ENCODE results near the gene OR4F6.
"Not testable (repeated sequence)": the region's sequence is repeated elsewhere in the genome, so short reads cannot be mapped to it uniquely, and the experiment has no call there.

The OR4F6 gene, protein sequence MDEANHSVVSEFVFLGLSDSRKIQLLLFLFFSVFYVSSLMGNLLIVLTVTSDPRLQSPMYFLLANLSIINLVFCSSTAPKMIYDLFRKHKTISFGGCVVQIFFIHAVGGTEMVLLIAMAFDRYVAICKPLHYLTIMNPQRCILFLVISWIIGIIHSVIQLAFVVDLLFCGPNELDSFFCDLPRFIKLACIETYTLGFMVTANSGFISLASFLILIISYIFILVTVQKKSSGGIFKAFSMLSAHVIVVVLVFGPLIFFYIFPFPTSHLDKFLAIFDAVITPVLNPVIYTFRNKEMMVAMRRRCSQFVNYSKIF

DNA sequence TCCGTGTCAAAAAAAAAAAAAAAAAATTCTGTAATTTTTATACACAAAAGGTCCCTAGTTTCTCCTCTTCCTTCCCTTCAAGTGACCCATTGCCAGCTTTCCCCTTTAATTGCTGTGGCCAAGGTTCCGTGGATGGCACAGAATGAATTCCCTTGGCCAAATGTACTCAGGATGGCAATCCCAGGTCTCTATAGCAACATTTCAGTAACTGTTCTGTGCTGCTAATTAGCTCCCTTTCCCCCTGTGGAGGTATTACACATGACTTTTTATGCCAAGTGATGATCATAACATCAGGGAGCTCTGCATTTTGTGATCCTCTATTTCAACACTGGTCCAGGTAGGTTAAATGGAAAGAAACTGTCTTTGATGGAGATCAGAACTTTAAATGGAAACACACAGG is at the start of gene OR4F6:
Gene OR4F6, plus strand, starts transcription at position 301 of the 400 bp plus-strand sequence. CDS start 2,211 bp downstream, outside the sequence.
- no peak within 1 kb of the TSS for H3K27ac Mint-ChIP-seq
- DNase-seq: no peak
- H3K36me3 Mint-ChIP-seq: no peaks in the 10 kb centered on the region
- H3K4me3 Mint-ChIP-seq: no peak within 1 kb of the TSS
- no peaks in the 10 kb centered on the region for H3K4me1 Mint-ChIP-seq
- H3K9me3 Mint-ChIP-seq: no peaks in the 10 kb centered on the region
- CTCF ChIA-PET: no interaction called here
- H3K27me3 Mint-ChIP-seq: peaks cover 5% of the 10 kb centered on the region

DNA sequence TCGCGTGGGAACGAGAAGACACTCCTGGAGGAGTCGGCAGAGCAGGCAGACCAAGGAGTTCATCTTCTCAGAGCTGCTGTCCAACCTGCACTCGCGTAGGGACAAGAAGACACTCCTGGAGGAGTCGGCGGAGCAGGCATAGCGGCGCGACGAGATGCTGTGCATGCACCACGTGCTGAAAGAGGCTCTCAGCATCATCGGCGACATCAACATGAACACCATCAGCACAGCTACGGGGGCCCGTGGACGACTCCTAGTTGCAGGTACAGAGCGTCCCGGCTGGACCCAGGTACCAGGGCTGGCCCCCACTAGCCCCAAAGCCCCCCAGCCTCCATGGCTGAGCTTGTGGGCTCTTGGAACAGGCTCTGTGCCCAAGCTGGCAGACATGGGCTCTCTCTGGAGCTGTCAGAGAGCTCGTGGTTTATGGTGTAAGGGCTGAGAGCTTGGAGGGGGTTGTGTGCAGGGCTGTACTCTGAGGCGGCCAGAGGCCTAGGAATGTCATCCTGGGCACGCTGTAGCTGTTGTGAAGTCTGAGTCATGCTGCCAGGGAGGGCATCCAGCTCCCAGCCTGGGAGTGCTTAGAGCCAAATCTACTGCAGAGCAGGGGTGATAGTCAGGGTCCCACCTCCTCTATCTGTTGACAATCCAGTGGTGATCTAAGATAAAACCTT is 38.5 kb upstream of the OR4F6 start:
- DNase-seq, H3K9me3 Mint-ChIP-seq, H3K4me3 Mint-ChIP-seq, H3K4me1 Mint-ChIP-seq, H3K27ac Mint-ChIP-seq, H3K36me3 Mint-ChIP-seq, CTCF ChIA-PET, H3K27me3 Mint-ChIP-seq: not testable (repeated sequence)

- not testable (repeated sequence) for H3K27ac Mint-ChIP-seq, H3K4me1 Mint-ChIP-seq
Observed at GRCh38 chr15:101765340-101765671, 38.0 kb upstream of the OR4F6 start.

DNA sequence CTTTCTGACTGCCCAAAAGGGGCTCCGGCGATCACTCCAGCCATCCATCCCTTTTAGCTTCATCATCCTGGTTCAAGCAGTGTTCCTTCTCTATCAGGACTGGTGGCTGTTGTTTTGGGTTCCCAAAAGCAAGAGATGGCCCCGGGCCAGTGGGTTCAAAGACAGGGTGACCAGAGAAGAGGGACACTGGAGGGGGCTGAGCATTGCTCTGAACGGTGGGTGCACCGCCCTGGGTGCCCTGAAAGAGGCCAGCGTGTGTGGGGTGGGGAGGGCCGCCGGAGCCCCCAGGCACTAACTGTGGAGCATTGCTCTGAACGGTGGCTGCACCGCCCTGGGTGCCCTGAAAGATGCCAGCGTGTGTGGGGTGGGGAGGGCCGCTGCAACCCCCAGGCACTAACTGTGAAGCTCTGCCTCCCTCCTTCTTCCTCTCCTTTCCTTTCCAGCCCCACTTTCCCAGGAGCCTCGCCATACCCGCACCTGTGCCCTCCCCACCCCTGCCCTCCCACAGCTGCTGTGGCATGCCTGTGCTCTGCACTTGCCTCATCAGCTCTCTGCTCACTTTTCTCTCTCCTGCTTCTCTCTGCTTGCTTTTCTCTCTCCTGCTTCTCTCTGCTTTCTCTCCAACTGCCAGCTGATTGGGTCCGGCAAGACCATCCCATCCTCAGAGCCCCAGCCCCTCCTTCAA is 37.4 kb upstream of the OR4F6 start:
- H3K27me3 Mint-ChIP-seq: no peaks in the 10 kb centered on the region
- no peak overlapping the region for H3K27ac Mint-ChIP-seq
- H3K9me3 Mint-ChIP-seq: no peaks in the 10 kb centered on the region
- CTCF ChIA-PET: no interaction called here
- no peaks in the 10 kb centered on the region for H3K4me1 Mint-ChIP-seq
- no peak for DNase-seq
- no peak overlapping the region for H3K4me3 Mint-ChIP-seq
- no peaks in the 10 kb centered on the region for H3K36me3 Mint-ChIP-seq

More at GRCh38 chr15:101765340-101765671, 38.0 kb upstream of the OR4F6 start:
- CTCF ChIA-PET, H3K4me3 Mint-ChIP-seq, H3K36me3 Mint-ChIP-seq, DNase-seq, H3K27me3 Mint-ChIP-seq, H3K9me3 Mint-ChIP-seq: not testable (repeated sequence)

- DNase-seq, H3K4me1 Mint-ChIP-seq, H3K27ac Mint-ChIP-seq, H3K36me3 Mint-ChIP-seq, H3K27me3 Mint-ChIP-seq, CTCF ChIA-PET, H3K4me3 Mint-ChIP-seq, H3K9me3 Mint-ChIP-seq: not testable (repeated sequence)
Observed at GRCh38 chr15:101767083-101767640, 36.1 kb upstream of the OR4F6 start.

DNA sequence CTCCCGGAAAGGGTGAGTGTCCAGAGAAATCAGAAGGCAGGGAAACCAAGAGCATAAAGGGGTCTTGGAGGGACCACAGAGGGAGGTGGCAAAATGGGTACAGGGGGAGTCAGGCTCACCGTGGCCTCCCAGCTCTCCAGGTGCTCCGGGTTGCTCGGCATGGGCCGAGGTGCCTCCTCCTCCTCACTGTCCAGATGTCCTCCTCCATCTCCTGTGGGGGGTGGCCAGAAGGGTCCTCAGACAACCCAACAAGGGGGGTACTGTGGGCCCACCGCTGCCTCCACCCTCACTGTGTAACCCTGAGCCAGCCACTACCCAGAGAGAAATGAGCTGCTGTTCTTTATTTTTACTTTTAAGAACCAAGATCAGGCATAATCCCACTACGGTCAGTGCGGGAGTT is 30.4 kb upstream of the OR4F6 start:
- DNase-seq: no peak
- CTCF ChIA-PET: no interaction called here
- Mint-ChIP-seq H3K27me3 (no peaks in the 10 kb centered on the region), H3K9me3 (no peaks in the 10 kb centered on the region), H3K27ac (no peak overlapping the region), H3K36me3 (no peaks in the 10 kb centered on the region), H3K4me3 (no peak overlapping the region), H3K4me1 (no peaks in the 10 kb centered on the region)

GRCh38 chr15:101773496-101774100 is 29.7 kb upstream of the OR4F6 start:
- CTCF ChIA-PET: no interaction called here
- H3K4me3 Mint-ChIP-seq: no peak overlapping the region
- peak; percentile 52 for DNase-seq
- no peaks in the 10 kb centered on the region for H3K4me1 Mint-ChIP-seq
- no peak overlapping the region for H3K27ac Mint-ChIP-seq
- no peaks in the 10 kb centered on the region for H3K9me3 Mint-ChIP-seq
- no peaks in the 10 kb centered on the region for H3K27me3 Mint-ChIP-seq
- H3K36me3 Mint-ChIP-seq: no peaks in the 10 kb centered on the region

DNA sequence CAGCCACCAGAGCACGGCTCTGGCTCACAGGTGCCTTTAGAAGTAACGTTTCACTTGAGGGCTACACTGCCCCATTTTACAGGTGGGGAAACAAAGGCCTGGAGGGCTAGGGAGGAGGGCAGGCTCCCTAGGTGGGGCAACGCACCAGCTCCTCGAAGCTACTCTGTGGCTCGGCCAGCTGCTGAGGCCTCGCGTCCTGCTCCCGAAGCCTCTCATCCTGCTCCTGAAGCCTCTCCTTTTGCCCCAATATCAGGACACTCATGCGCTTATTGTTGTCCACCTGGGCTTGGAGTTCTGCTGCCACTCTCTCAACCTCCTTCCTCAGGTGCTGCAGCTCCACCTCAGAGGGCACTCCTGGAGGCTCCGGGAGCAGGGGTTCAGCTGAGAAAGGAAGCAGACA is 28.2 kb upstream of the OR4F6 start:
- Mint-ChIP-seq H3K4me3 (no peak overlapping the region), H3K9me3 (no peaks in the 10 kb centered on the region), H3K27me3 (peaks cover 2% of the 10 kb centered on the region), H3K4me1 (peaks cover 1% of the 10 kb centered on the region), H3K27ac (no peak overlapping the region), H3K36me3 (no peaks in the 10 kb centered on the region)
- DNase-seq: no peak
- CTCF ChIA-PET: no interaction called here

DNA sequence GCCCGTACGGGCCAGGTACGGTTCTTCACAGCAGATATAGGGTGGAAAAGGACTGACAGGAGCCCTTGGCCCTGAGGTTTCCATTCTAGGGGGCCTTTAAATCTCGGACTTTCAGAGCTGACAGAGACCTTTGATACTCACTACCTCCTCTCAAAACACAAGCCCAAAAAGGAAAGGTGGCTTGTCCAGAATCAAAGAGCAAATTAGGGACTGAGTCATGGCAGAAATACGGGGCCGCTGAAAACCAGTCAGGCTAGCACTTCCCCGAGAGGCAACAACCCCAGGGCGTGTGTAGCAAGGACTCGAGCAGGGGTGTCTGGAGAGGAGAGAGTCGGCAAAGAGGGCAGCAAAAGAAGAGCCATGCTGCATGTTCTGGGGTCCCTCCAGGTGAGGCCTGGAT is 24.7 kb upstream of the OR4F6 start:
- H3K4me3 Mint-ChIP-seq, H3K36me3 Mint-ChIP-seq, H3K27ac Mint-ChIP-seq, H3K4me1 Mint-ChIP-seq, DNase-seq, H3K9me3 Mint-ChIP-seq, CTCF ChIA-PET: not testable (repeated sequence)
- H3K27me3 Mint-ChIP-seq: peaks cover 16% of the 10 kb centered on the region

- H3K4me3 Mint-ChIP-seq, CTCF ChIA-PET, H3K4me1 Mint-ChIP-seq, H3K9me3 Mint-ChIP-seq, H3K27ac Mint-ChIP-seq, H3K36me3 Mint-ChIP-seq, DNase-seq: not testable (repeated sequence)
- peaks cover 21% of the 10 kb centered on the region for H3K27me3 Mint-ChIP-seq
Observed at GRCh38 chr15:101780225-101780624, 23.1 kb upstream of the OR4F6 start.

GRCh38 chr15:101781928-101782327 is 21.4 kb upstream of the OR4F6 start:
- DNase-seq: no peak
- H3K4me1 Mint-ChIP-seq: peaks cover 2% of the 10 kb centered on the region
- H3K4me3 Mint-ChIP-seq: no peak overlapping the region
- CTCF ChIA-PET: no interaction called here
- H3K9me3 Mint-ChIP-seq: no peaks in the 10 kb centered on the region
- no peaks in the 10 kb centered on the region for H3K36me3 Mint-ChIP-seq
- H3K27ac Mint-ChIP-seq: no peak overlapping the region
- H3K27me3 Mint-ChIP-seq: peaks cover 21% of the 10 kb centered on the region

GRCh38 chr15:101784644-101785043 is 18.7 kb upstream of the OR4F6 start:
- no peak for DNase-seq
- peaks cover 21% of the 10 kb centered on the region for H3K27me3 Mint-ChIP-seq
- H3K4me1 Mint-ChIP-seq: peaks cover 2% of the 10 kb centered on the region
- H3K36me3 Mint-ChIP-seq: no peaks in the 10 kb centered on the region
- H3K27ac Mint-ChIP-seq: no peak overlapping the region
- CTCF ChIA-PET: no interaction called here
- H3K9me3 Mint-ChIP-seq: no peaks in the 10 kb centered on the region
- no peak overlapping the region for H3K4me3 Mint-ChIP-seq

GRCh38 chr15:101786422-101786821 is 16.9 kb upstream of the OR4F6 start:
- H3K4me1 Mint-ChIP-seq, DNase-seq, H3K27me3 Mint-ChIP-seq, H3K36me3 Mint-ChIP-seq, H3K9me3 Mint-ChIP-seq, H3K4me3 Mint-ChIP-seq, H3K27ac Mint-ChIP-seq, CTCF ChIA-PET: not testable (repeated sequence)

- H3K4me3 Mint-ChIP-seq, H3K4me1 Mint-ChIP-seq, DNase-seq, H3K9me3 Mint-ChIP-seq, H3K36me3 Mint-ChIP-seq, CTCF ChIA-PET, H3K27me3 Mint-ChIP-seq, H3K27ac Mint-ChIP-seq: not testable (repeated sequence)
Observed at GRCh38 chr15:101788001-101788400, 15.3 kb upstream of the OR4F6 start.

Data from activated naive CD4-positive, alpha-beta T cell treated with anti-CD3 and anti-CD28 coated beads, Interleukin-2, amount 10 ng/mL, durations not matched to agents 7 days and 5 days (primary cell).